Stimulated activated CD8-positive, alpha-beta memory T cell treated with anti-CD3 and anti-CD28 coated beads, Interleukin-4, amount 100 ng/mL, for 24 hours (primary cell): Measurements from ENCODE around the gene AMIGO2.

ENCODE experiments used
- DNase-seq: peaks from one replicate; pipeline ENCODE4 v3.0.0-alpha.2; 2020; ENCODE audit warnings: low read depth

Gene AMIGO2

GRCh38 chr12:47097276-47097896 lies 17.6 kb upstream of the AMIGO2 start:
- no peak for DNase-seq

- DNase-seq, result no peak
Observed at GRCh38 chr12:47095446-47096236, 15.9 kb upstream of the AMIGO2 start.

GRCh38 chr12:47094804-47095203 lies 15.0 kb upstream of the AMIGO2 start:
- no peak for DNase-seq

GRCh38 chr12:47091009-47091408 lies 11.2 kb upstream of the AMIGO2 start:
- no peak for DNase-seq

- DNase-seq, result no peak
Observed at GRCh38 chr12:47088021-47088944, 8.5 kb upstream of the AMIGO2 start.

- DNase-seq, result no peak
Observed at GRCh38 chr12:47087088-47087688, 7.4 kb upstream of the AMIGO2 start.

- peak; percentile 19 for DNase-seq
Observed at GRCh38 chr12:47085815-47086252, 6.1 kb upstream of the AMIGO2 start.

GRCh38 chr12:47084172-47084571 lies 4.4 kb upstream of the AMIGO2 start:
- DNase-seq, result no peak

- no peak for DNase-seq
Observed at GRCh38 chr12:47082796-47083621, 3.2 kb upstream of the AMIGO2 start.

- no peak for DNase-seq
Observed at GRCh38 chr12:47082283-47082682, 2.5 kb upstream of the AMIGO2 start.

GRCh38 chr12:47080725-47081502 lies 1.2 kb upstream of the AMIGO2 start:
- DNase-seq, result peak; percentile 42

GRCh38 chr12:47079981-47080724 lies 394 bp upstream of the AMIGO2 start:
- peak; percentile 19 for DNase-seq

GRCh38 chr12:47078733-47079467 lies 859 bp downstream of the AMIGO2 start:
- no peak for DNase-seq

GRCh38 chr12:47078086-47078395 lies 1.7 kb downstream of the AMIGO2 start:
- DNase-seq, result no peak

GRCh38 chr12:47077206-47078085 lies 2.3 kb downstream of the AMIGO2 start:
- no peak for DNase-seq

GRCh38 chr12:47075192-47076084 lies 4.3 kb downstream of the AMIGO2 start:
- no peak for DNase-seq

- DNase-seq, result no peak
Observed at GRCh38 chr12:47074757-47075156, 5.0 kb downstream of the AMIGO2 start.
